Measurements from ENCODE around the gene TP53.

The TP53 gene

DNA sequence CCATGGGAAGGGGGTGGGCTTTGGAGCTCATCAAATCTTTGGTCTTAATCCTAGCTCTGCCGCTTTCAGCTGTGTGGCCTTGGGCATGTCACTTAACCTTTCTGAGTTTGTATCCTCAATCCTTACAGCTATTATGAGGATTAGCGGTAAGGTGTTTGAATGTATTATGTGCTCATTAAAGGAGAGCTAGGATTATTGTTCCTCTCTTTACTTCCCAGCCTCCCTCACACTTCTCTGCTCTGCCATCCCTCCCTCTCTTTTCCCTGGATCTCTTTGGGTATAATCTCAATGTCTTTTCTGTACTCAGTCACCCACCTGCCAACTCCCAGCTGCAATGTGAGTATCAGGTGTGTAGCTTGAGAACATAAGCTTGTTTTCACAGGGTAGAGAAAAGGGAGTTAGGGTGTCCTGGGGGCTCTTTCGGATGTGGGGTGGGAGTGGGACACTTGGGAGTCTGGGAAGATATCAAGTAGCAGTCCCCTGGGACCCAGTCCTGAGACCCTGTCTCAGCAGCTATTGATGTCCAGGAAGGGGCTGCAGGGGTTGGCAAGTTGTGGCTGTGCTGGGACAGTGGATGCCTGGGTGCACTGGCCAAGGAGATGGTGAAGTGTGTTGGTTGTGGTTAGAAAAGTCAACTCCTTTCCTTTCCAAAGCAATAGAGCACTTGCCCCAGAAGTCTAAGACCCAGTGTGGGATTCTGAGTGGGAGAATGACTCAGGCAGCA is 19.5 kb upstream of the TP53 start:
- no peak for DNase-seq

DNA sequence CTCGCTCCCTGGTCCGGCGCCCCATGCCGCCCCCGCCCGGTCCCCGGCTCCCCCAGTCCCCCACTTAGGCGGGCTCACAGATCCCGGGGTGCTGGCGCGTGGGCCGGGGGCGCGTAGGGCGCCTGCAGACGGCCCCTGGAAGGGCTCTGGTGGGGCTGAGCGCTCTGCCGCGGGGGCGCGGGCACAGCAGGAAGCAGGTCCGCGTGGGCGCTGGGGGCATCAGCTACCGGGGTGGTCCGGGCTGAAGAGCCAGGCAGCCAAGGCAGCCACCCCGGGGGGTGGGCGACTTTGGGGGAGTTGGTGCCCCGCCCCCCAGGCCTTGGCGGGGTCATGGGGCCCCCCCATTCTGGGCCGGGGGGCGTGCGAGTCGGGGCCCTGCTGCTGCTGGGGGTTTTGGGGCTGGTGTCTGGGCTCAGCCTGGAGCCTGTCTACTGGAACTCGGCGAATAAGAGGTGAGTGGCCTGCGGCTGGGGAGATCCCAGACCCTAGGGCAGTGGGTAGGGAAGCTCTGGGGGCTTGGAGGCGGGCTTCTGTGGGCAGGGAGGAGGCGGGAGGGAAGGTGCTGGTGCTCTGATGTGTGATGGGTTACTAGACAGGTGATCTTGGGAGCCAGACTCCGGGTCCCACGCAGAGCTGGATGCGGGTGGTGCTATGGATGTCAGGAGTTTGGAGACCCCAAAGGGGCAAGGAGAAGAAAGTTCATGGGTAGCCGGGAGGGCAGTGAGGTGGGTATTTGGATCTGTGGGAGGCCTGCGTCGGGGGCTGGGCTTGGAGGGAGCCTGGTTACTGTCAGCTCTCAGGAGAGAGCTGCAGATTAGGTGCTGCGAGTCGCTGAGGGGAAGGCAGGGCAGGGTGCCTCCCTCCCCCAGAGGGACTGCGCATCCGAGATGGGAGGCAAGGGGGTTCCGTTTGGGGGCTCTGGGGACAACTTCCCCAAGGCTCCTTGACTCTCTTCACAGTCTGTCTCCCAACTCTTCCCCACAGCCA is 18.3 kb upstream of the TP53 start:
- DNase-seq, result no peak

DNA sequence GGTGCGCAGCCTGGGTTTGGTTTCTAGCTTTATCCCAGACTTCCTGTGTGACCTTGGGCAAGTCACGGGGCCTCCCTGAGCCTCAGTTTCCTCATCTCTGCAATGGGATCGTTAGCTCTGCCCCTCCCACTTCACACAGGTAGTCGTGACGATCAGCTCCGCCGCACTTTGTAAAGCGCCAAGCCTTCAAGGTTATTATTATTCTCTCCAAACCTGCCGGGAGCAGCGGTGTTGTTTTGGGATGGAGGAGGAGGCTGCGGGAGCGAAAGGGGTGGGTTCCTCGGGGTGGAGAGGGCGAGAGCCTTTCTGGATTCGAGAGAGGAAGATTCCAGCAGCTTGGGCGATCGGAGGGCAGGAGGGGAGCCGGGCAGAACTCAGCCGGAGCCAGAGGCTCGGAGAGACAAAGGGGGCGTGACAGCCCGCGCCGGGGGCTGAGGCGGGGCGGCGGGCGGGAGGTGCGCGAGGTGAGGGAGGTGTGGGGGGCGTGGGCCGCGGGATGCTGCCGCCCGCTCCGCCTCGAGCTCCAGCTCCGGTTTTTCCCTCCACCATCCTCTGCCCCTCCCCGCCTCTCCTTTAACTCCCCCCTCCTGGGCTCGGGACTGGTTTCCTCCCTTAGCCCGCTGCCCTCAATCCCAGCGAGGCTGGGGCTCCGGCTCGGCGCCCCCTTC is 17.4 kb upstream of the TP53 start, which contains the start of gene EFNB3:
TSS of gene EFNB3 (plus strand) at position 602 of the 668 bp plus-strand sequence. CDS start 397 bp downstream, outside the sequence.
- DNase-seq, result no peak

DNA sequence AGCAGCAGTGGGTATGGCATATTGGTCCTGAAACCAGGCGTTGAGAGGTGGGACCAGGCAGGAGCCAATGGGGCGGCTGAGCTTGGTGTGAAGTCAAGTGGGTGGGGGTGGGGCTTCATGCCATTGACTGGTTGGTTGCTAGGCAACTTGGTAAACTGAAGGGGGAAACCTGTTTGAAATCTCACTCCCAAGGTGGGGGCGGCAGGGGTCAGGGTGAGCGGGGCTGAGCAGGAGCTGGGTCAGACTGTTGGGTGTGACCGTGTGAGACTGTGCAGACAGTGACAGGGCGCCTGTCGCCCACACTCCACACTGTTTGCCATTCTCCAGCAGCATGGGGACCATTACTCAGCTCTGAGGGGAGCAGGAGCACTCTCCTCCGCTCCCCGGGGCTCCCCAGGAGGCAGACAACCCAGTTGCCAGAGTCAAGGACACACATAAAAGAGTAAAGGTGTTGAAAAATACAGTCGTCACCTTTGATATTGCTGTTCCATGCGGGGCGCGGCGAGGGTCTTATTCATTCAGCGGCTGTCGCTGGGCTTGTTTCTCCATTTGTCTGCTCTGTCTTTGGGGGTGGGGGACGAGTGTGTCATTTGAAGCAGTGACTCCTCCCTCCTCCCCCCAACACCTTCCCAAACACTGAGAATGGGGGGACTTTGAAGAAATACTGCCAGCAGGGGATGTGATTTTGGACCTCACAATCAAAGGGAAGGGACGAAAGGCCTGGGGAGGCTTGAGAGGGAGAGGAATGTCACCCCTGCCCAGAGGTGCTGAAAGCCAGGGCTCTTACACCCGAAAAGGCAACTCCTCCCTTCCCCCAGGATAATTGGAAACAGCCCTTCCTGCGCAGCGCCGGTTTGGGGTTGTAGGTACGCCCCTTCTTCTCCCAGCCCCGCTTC is 16.5 kb upstream of the TP53 start:
- no peak for DNase-seq

DNA sequence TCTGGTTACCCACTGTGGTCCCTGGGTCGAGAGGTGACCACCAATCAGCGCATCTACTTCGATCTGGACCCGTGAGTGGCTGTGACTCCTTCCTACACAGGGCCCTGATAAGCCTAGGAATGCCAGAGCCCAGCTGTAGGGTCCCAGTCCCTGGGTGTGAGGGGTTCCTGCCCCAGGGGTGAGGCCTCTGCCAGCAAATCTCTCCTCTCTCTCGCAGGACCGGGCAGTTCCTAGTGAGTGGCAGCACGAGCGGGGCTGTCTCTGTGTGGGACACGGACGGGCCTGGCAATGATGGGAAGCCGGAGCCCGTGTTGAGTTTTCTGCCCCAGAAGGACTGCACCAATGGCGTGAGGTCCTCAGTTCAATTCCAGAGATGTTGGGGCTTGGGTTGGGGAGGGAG is 15.5 kb upstream of the TP53 start:
- no peak for DNase-seq

DNA sequence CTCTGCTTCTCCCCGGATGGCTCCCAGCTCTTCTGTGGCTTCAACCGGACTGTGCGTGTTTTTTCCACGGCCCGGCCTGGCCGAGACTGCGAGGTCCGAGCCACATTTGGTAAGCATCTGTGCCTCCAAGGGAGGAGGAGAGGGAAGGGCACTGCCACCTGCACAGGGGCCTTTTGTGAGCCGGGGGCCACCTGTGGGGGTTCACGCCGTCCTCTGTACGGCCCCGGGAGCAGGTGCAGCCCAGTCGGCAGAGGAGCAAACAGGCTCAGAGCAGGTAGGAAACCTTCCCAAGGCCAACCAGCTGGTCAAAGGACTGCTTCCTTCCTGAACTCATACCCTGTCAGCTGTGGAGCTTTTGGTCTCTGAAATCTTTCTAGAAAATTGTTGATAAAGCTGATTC is 14.4 kb upstream of the TP53 start:
- no peak for DNase-seq

DNA sequence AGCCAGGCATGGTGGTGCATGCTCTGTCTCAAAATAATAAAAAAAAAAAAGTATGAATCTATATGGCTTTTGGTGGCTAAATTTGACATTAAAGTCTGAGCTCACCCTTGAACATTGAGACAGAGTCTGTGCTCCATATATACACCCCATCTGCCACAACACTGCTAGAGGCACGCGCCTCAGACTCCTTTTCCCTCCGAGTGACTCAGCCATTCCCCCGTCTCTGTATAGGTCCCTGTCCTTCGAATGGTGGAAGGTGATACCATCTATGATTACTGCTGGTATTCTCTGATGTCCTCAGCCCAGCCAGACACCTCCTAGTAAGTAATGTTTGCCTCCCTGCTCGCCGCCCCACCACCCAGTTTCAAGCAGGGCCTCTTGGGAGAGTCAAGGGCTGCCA is 13.2 kb upstream of the TP53 start:
- DNase-seq, result no peak

DNA sequence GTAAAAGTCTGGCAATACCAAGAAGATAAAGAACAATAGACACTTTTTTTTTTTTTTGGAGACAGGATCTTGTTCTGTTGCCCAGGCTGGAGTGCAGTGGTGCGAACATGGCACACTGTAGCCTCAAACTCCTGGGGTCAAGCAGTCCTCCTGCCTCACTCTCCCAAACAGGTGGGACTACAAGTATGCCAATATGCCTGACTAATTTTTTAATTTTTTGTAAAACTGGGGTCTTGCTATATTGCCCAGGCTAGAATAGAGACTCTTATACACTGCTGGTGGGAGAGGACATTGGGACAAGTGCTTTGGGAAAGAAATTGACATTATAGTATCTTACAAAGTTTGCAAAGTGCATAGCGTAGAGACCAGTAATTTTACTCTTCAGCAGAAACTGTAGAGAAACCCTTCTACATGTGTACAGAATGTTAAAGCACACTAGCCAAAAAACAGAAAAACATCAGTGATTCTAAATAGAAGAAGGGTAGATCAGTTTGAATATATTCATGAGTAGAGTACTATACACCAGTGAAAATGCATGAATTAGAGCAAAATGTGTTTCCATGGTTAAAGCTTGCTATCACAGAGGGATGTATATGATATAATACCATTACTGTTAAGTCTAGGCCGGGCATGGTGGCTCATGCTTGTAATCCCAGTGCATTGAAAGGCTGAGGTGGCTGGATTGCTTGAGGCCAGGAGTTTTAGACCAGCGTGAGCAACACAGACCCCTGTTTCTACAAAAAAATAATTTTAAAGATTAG is 10.7 kb upstream of the TP53 start:
- DNase-seq, result no peak

DNA sequence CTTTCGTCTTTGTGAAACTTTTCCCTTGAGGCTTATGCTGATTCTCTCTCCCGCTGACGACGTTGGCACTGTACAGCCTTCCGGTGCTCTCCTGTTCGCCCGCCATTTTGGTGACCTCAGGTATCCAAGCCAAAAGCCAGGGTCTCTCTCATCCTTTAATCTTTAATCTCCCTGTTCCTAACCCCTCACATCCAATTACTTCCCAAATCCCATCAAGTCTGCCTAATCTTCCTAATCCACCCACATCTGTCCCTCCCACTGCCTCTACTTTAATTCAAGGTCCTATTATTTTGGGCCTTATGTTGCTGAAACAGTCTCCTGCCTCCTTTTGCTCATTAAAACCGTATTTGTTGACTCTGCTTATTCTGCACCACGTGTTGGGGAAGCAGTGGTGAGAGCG is 8.3 kb upstream of the TP53 start:
- DNase-seq, result no peak

DNA sequence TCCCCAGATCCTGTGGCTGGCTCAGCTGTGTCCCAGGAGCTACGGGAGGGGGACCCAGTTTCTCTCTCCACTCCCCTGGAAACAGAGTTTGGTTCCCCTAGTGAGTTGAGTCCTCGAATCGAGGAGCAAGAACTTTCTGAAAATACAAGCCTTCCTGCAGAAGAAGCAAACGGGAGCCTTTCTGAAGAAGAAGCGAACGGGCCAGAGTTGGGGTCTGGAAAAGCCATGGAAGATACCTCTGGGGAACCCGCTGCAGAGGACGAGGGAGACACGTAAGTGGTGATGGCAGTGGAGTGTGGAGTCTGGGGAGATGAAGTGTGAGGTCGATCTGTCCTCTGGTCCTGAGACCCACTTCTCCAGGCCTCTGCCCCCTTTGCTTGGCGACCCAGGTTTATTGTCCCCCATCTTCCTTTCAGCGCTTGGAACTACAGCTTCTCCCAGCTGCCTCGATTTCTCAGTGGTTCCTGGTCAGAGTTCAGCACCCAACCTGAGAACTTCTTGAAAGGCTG is 1.6 kb upstream of the TP53 start:
- DNase-seq, result no peak

DNA sequence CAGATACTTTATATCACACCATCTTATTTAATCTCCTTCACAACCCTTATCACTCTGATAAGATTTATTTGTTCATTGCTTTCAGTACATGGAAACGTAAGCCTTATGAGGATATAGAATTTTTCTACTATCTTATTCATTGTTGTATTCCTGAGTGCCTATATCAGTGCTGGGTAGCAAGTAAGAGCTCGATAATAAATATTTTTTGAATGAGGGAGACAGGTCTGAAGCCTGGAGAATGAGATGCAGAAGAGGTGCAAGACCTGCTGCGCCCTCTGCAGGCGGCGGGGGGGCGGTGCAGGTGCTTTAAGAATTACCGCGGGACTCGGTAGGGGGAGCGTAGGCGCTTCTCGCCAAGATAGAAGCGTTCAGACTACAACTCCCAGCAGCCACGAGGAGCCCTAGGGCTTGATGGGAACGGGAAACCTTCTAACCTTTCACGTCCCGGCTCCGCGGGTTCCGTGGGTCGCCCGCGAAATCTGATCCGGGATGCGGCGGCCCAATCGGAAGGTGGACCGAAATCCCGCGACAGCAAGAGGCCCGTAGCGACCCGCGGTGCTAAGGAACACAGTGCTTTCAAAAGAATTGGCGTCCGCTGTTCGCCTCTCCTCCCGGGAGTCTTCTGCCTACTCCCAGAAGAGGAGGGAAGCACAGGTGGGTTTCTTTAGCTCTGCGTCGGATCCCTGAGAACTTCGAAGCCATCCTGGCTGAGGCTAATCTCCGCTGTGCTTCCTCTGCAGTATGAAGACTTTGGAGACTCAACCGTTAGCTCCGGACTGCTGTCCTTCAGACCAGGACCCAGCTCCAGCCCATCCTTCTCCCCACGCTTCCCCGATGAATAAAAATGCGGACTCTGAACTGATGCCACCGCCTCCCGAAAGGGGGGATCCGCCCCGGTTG is 868 bp upstream of the TP53 start, which contains the start of gene WRAP53:
TSS of gene WRAP53 (plus strand) at position 570 of the 900 bp plus-strand sequence. CDS start at position 742, 172 bp downstream.
- DNase-seq, result peak; percentile 94

DNA sequence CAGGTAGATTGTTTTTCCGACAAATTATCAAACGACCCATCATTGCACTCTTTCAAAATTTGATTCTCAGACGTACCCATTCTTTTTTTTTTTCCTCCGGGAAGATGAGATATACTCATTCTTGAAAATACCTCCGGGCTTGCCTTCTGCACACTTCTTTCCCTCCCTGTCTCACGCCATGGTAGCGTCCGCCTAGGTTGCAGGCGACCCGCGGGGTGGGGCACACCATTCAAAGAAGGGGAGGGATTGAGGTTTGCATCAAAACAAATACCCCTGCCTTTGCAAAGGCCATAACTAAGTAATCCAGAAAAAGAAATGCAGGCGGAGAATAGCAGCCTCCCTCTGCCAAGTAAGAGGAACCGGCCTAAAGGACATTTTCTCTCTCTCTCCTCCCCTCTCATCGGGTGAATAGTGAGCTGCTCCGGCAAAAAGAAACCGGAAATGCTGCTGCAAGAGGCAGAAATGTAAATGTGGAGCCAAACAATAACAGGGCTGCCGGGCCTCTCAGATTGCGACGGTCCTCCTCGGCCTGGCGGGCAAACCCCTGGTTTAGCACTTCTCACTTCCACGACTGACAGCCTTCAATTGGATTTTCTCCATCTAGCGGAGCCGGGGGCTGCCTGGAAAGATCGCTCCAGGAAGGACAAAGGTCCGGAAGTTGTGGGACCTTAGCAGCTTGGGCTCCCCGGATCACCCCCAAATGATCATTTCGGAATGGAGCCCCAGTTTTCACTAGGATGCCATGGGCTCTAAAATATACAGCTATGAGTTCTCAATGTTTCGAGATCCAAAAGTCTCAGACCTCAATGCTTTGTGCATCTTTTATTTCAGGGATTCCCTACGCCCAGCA is 843 bp downstream of the TP53 start:
- DNase-seq, result peak; percentile 49

DNA sequence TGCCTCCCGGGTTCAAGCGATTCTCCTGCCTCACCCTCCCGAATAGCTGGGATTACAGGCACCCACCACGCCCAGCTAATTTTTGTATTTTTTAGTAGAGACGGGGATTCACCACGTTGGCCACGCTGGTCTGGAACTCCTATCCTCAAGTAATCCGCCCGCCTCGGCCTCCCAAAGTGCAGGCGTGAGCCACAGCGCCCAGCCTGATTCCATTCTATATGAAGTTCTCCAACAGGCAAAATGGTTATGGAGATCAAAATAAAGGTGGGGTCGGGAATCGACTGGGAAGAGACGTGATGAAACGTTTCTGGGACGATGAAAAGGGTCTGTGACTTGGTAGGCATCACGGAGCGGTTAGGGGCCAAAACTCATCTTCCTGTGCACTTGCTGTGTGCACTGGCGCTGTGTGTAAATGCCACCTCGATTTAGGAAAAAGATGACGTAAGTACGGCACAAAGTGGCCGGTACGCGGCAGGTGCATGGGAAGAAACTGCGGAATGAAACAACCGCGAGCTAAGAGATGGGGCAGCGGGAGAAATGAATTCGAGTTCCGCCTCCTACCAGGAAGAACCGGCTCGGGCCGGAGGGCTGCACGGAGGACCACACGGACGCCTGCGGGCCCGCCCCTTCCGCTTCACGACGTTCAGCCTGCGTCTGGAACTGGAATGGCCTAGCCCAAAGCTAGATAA is 1.6 kb downstream of the TP53 start:
- DNase-seq, result peak; percentile 62

DNA sequence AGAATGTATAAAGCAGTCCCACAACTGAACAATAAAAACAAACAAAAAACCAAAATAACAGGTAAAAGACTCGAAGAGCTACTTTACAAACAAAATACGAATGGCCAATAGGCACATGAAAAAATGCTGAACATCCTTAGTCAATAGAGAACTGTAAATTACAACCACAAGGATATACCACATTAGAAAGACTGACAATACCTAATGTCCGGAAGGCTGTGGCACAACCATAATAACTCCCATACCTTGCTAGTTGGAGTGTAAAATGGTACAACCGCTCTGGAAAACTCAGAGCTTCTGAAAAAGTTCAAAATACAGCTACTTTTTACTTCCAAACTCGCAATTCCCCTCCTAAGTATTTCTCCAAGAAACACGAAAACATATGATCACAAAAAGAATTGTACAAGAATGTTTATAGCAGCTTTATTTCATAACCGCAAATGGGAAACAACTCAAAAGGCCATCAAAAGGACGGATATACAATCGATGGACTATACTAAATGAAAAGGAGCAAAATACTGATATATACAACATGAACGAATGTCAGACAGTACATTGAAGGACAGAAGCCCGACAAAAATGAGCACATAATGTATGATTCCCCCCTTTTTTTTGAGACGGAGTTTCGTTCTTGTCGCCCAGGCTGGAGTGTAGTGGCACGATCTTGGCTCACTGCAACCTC is 2.3 kb downstream of the TP53 start:
- DNase-seq, result no peak

DNA sequence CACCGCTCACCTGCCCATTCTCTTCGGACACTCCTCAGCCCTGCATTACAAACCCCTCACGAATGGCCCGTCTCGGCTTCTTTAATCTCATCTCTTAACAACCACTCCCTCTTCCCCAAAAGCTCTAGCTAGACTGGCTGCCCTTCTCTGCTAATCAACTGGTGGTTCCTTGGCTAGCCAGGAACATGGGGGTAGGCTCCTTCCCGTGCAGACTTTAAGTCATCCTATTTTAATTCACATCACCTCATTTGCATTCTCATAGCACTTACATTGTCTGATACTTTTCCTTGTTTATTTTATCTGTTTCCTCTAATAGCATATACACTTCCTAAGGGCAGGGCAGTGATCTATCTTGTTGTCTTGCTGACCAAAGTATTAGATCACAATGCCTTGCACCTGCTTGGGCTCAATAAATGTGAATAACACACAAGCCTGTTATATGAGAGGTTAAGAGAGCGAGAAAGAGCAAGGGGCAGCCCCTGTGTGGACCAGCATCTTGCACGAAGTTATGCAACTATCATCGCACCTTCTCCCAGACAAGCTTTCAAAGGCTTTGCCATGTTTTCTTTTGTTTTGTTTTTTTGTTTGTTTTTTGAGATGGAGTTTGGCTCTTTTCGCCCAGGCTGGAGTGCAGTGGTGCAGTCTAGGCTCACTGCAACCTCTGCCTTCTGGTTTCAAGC is 9.8 kb downstream of the TP53 start:
- no peak for DNase-seq

DNA sequence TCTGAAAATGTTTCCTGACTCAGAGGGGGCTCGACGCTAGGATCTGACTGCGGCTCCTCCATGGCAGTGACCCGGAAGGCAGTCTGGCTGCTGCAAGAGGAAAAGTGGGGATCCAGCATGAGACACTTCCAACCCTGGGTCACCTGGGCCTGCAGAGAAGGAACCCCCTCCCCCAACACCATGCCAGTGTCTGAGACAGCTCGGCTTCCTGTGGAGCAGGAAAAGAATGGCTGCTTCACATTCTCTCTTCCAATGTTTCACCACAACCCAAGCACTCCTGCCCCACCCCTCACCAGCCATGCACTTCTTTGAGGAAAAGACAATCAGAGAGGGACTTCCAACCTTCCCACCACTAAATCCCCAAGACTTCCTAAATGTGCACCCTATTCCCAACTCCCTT is 10.8 kb downstream of the TP53 start:
- DNase-seq, result no peak

DNA sequence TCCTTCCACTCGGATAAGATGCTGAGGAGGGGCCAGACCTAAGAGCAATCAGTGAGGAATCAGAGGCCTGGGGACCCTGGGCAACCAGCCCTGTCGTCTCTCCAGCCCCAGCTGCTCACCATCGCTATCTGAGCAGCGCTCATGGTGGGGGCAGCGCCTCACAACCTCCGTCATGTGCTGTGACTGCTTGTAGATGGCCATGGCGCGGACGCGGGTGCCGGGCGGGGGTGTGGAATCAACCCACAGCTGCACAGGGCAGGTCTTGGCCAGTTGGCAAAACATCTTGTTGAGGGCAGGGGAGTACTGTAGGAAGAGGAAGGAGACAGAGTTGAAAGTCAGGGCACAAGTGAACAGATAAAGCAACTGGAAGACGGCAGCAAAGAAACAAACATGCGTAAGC is 12.4 kb downstream of the TP53 start:
- DNase-seq, result no peak
